Lung (tissue), 16 donors: ENCODE data around the gene OLA1. TPM values are rescaled to one million over a fixed set of nuclear protein-coding genes. Genes with fewer than 3 reads are reported as not detected.

Experiments used
- ATAC-seq: fragments of 200-7000 bp; cut with Tn5 transposase; one replicate; pipeline ENCODE4 v1.9.1; 2020; ENCODE audit warnings: moderate number of reproducible peaks; ENCODE audit not compliant: insufficient read depth, low FRiP score
- DNase-seq, 3 donors: peaks; one replicate each; pipeline ENCODE4 v3.0.0-alpha.2; 2013 to 2017
- H3K27ac ChIP-seq, 2 donors: one replicate each; pipeline ENCODE4 v1.5.1; 2013; ENCODE audit warnings: mild to moderate bottlenecking in 2 of 2, moderate library complexity in 2 of 2, control low read depth in 1 of 2, inconsistent platforms in 1 of 2, low read depth in 1 of 2, low read length in 1 of 2
- H3K27me3 ChIP-seq, 3 donors: one replicate each; pipeline ENCODE4 v1.5.1; 2013; ENCODE audit warnings: low read length in 2 of 3; ENCODE audit not compliant: control insufficient read depth in 3 of 3, insufficient read depth in 3 of 3
- H3K36me3 ChIP-seq, 4 donors: one replicate each; pipeline ENCODE4 v1.5.1; 2013; ENCODE audit warnings: low read length in 4 of 4, mild to moderate bottlenecking in 1 of 4, moderate library complexity in 1 of 4; ENCODE audit not compliant: control insufficient read depth in 4 of 4, insufficient read depth in 4 of 4
- H3K4me1 ChIP-seq, 5 donors: one replicate each; pipeline ENCODE4 v1.5.1; 2013; ENCODE audit warnings: low read length in 5 of 5, mild to moderate bottlenecking in 2 of 5, moderate library complexity in 1 of 5; ENCODE audit not compliant: control insufficient read depth in 5 of 5, insufficient read depth in 5 of 5
- H3K4me3 ChIP-seq: one replicate; pipeline ENCODE4 v1.5.1; 2013; ENCODE audit warnings: mild to moderate bottlenecking, control low read depth, moderate library complexity
- H3K9ac ChIP-seq, 2 donors: one replicate each; pipeline ENCODE4 v1.5.1; 2013; ENCODE audit warnings: low read length in 2 of 2, control low read depth in 1 of 2; ENCODE audit not compliant: insufficient read depth in 1 of 2
- H3K9me3 ChIP-seq, 4 donors: one replicate each; pipeline ENCODE4 v1.5.1; 2013; ENCODE audit warnings: low read length in 3 of 4, mild to moderate bottlenecking in 1 of 4, moderate library complexity in 1 of 4; ENCODE audit not compliant: control insufficient read depth in 4 of 4, insufficient read depth in 3 of 4
- WGBS, 2 donors: extraction: QIAGEN DNeasy Blood & Tissue Kit; methylation state at CpG; one replicate each; pipeline ENCODE4 v1.1.7; 2013; 5-methylcytosine and 5-hydroxymethylcytosine counted together
- long read RNA-seq, 5 donors: transcript quantifications; one replicate each; lab custom pipeline, GENCODE V29; 2026
- polyA plus RNA-seq, 2 donors: library from polyadenylated mRNA; stranded (reverse); fragments of 200-250 nt; gene quantifications; one replicate each; pipeline ENCODE4 v1.2.1, GENCODE V29; 2013
- total RNA-seq, 2 donors: library from RNA; depleted of rRNA in 1 of 2; stranded (reverse); fragments of >200 nt in 1 of 2; gene quantifications; one replicate each; pipeline ENCODE4 v1.2.1, GENCODE V29; 2014 to 2021
- TF ChIP-seq, protein P1 (sequence below): IDR thresholded peaks from 2 replicates; pipeline ENCODE4 v1.5.1; 2012; ENCODE audit warnings: mild to moderate bottlenecking; ENCODE audit errors: control extremely low read depth, extremely low read depth
- donor health status: control.
- donor health status: control.
- donor health status: Bipolar disorder and iron deficiency.
- donor health status: healthy.
- donor health status: DM: yes; HTN: yes; CAD: no.

Gene OLA1
- 10 to 100 TPM; 49.8 to 71.4 TPM for total RNA-seq
- polyA plus RNA-seq = 10 to 100 TPM; 50.0 to 56.9 TPM
- long read RNA-seq, donor 1, full-length matches to known transcripts = 37 of 74 reads
- long read RNA-seq, donor 1, partial matches to known transcripts = 37 of 74 reads
- long read RNA-seq, donor 1, other reads (novel, unspliced or antisense) = 0 of 74 reads
- long read RNA-seq, donor 2, full-length matches to known transcripts = 13 of 18 reads
- long read RNA-seq, donor 2, partial matches to known transcripts = 5 of 18 reads
- long read RNA-seq, donor 2, other reads (novel, unspliced or antisense) = 0 of 18 reads
- long read RNA-seq, donor 3, full-length matches to known transcripts = 19 of 19 reads
- long read RNA-seq, donor 3, partial matches to known transcripts = 0 of 19 reads
- long read RNA-seq, donor 3, other reads (novel, unspliced or antisense) = 0 of 19 reads
- long read RNA-seq, donor 4, full-length matches to known transcripts = 13 of 13 reads
- long read RNA-seq, donor 4, partial matches to known transcripts = 0 of 13 reads
- long read RNA-seq, donor 4, other reads (novel, unspliced or antisense) = 0 of 13 reads
- long read RNA-seq, donor 5, full-length matches to known transcripts = 48 of 65 reads
- long read RNA-seq, donor 5, partial matches to known transcripts = 17 of 65 reads
- long read RNA-seq, donor 5, other reads (novel, unspliced or antisense) = 0 of 65 reads

DNA sequence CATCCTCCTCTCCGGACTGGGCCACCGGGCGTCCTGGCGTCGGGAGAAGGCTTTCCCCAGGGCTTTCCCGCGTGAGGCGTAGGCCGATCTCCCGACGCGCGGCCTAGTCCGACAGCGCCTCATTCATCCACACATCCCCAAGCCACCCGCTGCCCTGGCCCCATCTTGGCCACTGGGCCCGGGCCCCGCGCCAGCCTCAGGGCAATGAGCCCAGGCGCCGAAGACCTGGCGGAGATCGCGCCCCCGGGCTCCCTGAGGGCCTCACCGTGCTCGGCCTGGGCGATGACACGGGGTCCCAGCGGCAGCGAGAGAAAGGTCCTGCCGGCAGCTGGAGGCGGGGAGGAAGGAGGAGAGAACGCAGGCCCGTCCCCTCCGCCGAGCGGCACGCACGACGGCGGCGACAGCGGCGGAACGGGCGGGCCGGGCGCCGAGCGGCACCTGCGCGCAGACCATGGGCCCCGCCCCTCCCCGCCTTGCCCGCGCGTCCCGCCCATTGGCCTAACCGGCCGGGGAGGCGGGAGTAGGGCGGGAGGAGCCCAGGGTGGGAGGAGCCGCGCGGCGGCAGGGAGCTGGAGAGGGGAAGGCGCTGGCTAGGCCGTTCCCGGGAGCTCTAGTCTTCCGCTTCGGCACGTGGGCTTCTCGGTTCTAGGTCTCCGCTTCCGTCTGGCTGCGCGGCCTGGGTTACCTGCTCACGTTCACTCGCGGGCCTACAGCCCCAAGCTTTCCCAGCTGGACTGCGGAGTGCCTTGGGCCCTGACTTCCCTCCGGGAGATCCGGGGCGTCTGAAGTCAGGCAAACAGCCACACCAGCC, at the start of gene OLA1:
TSS of gene OLA1 (minus strand) at position 346 of the 811 bp plus-strand sequence. CDS start 1,717 bp downstream, outside the sequence.
- Histone ChIP-seq H3K27ac (peak within 1 kb of the TSS; percentile 89 to 90), H3K36me3 (peaks cover 0 to 4% (median 3%) of the 10 kb centered on the region in 4 donors), H3K9me3 (no peaks in the 10 kb centered on the region), H3K4me1 (peaks cover 0 to 10% (median 4%) of the 10 kb centered on the region in 5 donors), H3K27me3 (no peaks in the 10 kb centered on the region), H3K4me3 (peak within 1 kb of the TSS; percentile 87), H3K9ac (peak within 1 kb of the TSS; percentile 77 to 79)
- DNase-seq = peak; percentile 95 to 97 (median 95)
- WGBS, 2 donors = 0% methylated on average over 58 to 85 of the region's 85 CpGs
- ATAC-seq = peak; percentile 100
- TF ChIP-seq, protein P1, sequence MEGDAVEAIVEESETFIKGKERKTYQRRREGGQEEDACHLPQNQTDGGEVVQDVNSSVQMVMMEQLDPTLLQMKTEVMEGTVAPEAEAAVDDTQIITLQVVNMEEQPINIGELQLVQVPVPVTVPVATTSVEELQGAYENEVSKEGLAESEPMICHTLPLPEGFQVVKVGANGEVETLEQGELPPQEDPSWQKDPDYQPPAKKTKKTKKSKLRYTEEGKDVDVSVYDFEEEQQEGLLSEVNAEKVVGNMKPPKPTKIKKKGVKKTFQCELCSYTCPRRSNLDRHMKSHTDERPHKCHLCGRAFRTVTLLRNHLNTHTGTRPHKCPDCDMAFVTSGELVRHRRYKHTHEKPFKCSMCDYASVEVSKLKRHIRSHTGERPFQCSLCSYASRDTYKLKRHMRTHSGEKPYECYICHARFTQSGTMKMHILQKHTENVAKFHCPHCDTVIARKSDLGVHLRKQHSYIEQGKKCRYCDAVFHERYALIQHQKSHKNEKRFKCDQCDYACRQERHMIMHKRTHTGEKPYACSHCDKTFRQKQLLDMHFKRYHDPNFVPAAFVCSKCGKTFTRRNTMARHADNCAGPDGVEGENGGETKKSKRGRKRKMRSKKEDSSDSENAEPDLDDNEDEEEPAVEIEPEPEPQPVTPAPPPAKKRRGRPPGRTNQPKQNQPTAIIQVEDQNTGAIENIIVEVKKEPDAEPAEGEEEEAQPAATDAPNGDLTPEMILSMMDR = no peak

DNA sequence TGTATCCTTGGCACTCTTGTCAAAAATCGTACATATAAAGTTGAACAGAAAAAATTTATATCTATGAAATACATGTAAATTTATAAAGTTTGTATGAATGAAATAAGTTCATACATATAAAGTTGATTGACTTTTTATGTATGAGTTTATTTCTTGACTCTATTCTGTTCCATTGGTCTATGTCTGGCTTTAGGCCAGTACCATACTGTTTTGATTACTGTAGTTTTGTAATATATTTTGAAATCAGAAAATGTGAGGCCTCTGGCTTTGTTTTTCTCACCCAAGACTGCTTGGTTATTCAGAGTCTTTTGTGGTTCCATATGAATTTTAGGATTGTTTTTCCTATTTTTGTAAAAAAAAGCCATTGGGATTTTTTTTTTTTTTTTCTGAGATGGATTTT, 44.6 kb upstream of the OLA1 start:
- H3K27me3 ChIP-seq = no peaks in the 10 kb centered on the region
- ATAC-seq (no peak), DNase-seq (no peak)
- H3K36me3 ChIP-seq = no peaks in the 10 kb centered on the region
- no peak overlapping the region for H3K27ac ChIP-seq
- 97 to 100% methylated on average over 1 of the region's 1 CpG for WGBS, 2 donors
- H3K4me3 ChIP-seq = no peak overlapping the region
- H3K4me1 ChIP-seq = no peaks in the 10 kb centered on the region
- peaks cover 0 to 3% (median 0%) of the 10 kb centered on the region in 4 donors for H3K9me3 ChIP-seq
- TF ChIP-seq, protein P1 = no peak
- H3K9ac ChIP-seq = no peak overlapping the region

DNA sequence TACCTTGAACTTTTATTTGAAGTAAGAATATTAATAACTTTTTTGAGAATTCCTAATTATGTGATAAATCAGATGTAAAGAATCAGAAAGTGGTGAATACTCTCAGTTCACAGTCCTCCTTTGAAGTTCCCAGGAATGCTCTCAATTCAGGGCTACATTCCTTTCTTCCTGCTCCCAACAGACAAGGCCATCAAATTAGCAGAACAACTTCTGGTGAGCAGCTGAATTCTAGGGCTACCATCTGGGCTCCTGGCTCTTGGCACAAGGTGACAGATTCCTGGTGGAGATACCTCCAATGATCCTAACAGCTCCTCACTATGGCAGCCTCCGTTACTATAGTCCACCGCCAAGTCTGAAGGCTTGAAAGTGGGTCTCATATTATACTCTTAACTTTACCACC, 37.8 kb upstream of the OLA1 start:
- TF ChIP-seq, protein P1 = no peak
- Histone ChIP-seq H3K9me3 (no peaks in the 10 kb centered on the region), H3K4me1 (no peaks in the 10 kb centered on the region), H3K36me3 (no peaks in the 10 kb centered on the region), H3K27me3 (no peaks in the 10 kb centered on the region), H3K27ac (no peak overlapping the region), H3K9ac (no peak overlapping the region), H3K4me3 (no peak overlapping the region)
- DNase-seq (no peak), ATAC-seq (no peak)
- WGBS, 2 donors = 91 to 93% methylated on average over 2 of the region's 2 CpGs
